ENCODE measurements around the gene HSD17B7. TPM values are rescaled to one million over a fixed set of nuclear protein-coding genes. Genes with fewer than 3 reads are reported as not detected.

The HSD17B7 gene
- total and polyA plus RNA-seq, 2 donors from 2014 or later: 10.8 to 12.8 TPM

DNA sequence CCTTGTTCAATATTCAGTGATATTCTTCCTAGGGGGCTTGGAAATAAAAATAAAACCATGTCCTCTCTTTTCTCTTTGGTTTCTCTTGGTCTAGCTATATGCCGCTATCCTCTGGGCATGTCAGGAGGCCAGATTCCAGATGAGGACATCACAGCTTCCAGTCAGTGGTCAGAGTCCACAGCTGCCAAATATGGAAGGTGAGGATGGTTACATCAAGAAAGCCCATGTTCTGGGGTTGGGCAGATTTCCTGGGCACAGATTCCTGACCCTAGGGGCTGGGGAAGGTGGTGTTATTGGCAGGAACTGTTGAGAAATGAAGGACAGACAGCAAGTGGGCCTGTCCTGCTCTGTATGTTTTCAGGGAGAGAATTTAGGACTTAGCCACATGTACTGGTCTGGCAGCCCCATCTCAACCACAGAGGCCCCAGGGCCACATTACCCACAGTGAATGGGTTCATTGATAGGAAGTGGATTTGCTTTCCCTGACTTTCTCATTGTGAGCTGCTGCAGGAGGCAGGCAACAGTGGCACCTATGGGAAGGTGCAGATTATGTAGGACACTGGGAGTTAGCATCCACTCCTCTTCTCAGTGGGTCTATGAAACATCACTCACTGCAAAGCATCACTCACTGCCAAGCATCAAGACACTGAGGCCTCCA, 37.4 kb upstream of the HSD17B7 start:
- TF ChIP-seq, protein P1, sequence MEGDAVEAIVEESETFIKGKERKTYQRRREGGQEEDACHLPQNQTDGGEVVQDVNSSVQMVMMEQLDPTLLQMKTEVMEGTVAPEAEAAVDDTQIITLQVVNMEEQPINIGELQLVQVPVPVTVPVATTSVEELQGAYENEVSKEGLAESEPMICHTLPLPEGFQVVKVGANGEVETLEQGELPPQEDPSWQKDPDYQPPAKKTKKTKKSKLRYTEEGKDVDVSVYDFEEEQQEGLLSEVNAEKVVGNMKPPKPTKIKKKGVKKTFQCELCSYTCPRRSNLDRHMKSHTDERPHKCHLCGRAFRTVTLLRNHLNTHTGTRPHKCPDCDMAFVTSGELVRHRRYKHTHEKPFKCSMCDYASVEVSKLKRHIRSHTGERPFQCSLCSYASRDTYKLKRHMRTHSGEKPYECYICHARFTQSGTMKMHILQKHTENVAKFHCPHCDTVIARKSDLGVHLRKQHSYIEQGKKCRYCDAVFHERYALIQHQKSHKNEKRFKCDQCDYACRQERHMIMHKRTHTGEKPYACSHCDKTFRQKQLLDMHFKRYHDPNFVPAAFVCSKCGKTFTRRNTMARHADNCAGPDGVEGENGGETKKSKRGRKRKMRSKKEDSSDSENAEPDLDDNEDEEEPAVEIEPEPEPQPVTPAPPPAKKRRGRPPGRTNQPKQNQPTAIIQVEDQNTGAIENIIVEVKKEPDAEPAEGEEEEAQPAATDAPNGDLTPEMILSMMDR (IDR thresholded peaks at IDR 0.05; ENCODE audit: borderline replicate concordance, extremely low read depth, insufficient read depth): peak; percentile 15
- intact Hi-C loops (cut with DNase I): no loop called here
- H3K4me1 ChIP-seq (ENCODE audit: control insufficient read depth in 2 of 3, insufficient read depth in 2 of 3, low read depth in 1 of 3, low read length in 3 of 3): no peaks in the 10 kb centered on the region
- H3K4me3 ChIP-seq (ENCODE audit: low read length in 3 of 3): no peak overlapping the region
- no peak overlapping the region for H3K9ac ChIP-seq (ENCODE audit: low read length in 3 of 3)
- H3K36me3 ChIP-seq (ENCODE audit: control insufficient read depth in 2 of 3, insufficient read depth in 3 of 3, low read length in 3 of 3): peaks cover 0 to 2% (median 0%) of the 10 kb centered on the region in 3 donors
- H3K27me3 ChIP-seq (ENCODE audit: control insufficient read depth, insufficient read depth, low read length): no peaks in the 10 kb centered on the region
- H3K9me3 ChIP-seq (ENCODE audit: control insufficient read depth in 2 of 3, insufficient read depth in 1 of 3, low read length in 3 of 3): no peaks in the 10 kb centered on the region
- DNase-seq (no peak), FAIRE-seq (no peak)
- no peak overlapping the region for H3K27ac ChIP-seq (ENCODE audit: low read depth in 2 of 2, low read length in 2 of 2)

DNA sequence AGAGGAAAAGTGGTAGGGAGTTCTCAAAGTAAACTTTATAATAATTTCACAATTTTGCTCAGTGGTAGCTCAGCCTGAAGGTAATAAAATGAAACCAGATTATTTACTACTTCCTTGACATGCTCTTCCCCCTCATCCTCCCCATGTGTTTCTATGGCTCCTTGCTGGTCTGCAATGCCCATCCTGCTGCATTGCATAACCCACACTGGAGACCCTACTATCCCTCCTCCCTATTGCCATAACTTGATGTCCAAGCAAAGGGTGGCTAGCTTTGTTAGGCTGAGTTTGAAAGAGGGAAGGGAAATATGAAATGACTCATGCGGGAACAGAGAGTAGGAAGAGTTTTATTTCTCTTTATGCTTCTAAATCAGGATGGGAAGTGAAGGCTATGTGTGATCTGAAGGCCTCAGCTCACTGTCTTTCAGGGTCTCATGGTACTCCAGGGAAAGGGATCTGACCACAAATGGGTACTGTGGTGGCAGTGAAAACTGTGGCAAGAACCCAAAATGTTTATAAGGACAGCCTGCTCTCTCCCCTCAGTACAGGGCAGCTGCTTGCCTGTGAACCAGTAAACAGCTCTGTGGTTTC, 36.4 kb upstream of the HSD17B7 start:
- Histone ChIP-seq H3K27ac (ENCODE audit: low read depth in 2 of 2, low read length in 2 of 2) (no peak overlapping the region), H3K4me1 (ENCODE audit: control insufficient read depth in 2 of 3, insufficient read depth in 2 of 3, low read depth in 1 of 3, low read length in 3 of 3) (no peaks in the 10 kb centered on the region), H3K9me3 (ENCODE audit: control insufficient read depth in 2 of 3, insufficient read depth in 1 of 3, low read length in 3 of 3) (no peaks in the 10 kb centered on the region), H3K9ac (ENCODE audit: low read length in 3 of 3) (no peak overlapping the region), H3K27me3 (ENCODE audit: control insufficient read depth, insufficient read depth, low read length) (no peaks in the 10 kb centered on the region), H3K4me3 (ENCODE audit: low read length in 3 of 3) (no peak overlapping the region), H3K36me3 (ENCODE audit: control insufficient read depth in 2 of 3, insufficient read depth in 3 of 3, low read length in 3 of 3) (peaks cover 0 to 2% (median 0%) of the 10 kb centered on the region in 3 donors)
- no peak for FAIRE-seq
- intact Hi-C loops (cut with DNase I): no loop called here
- DNase-seq: no peak
- TF ChIP-seq, protein P1 (IDR thresholded peaks at IDR 0.05; ENCODE audit: borderline replicate concordance, extremely low read depth, insufficient read depth): no peak

DNA sequence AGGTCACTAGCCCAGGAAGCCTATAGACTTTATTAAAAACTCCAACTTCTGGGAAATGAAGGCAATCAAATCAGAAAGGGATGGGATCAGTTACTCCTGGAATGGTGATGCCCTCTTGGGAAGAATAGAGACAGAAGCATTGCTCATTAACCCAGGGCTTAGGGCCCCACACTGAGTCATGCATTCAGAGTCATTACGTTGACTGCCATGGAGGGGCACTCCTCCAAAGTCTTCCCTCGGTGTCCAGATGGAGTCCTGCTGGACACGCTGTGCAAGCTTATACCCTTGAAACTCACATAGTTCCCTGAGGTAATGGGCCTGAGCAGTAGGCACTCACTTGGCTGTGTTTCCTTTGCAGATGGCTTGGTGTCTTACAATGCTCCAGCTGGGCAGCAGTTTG, 35.2 kb upstream of the HSD17B7 start:
- no peak for DNase-seq
- H3K9me3 ChIP-seq (ENCODE audit: control insufficient read depth in 2 of 3, insufficient read depth in 1 of 3, low read length in 3 of 3): no peaks in the 10 kb centered on the region
- H3K36me3 ChIP-seq (ENCODE audit: control insufficient read depth in 2 of 3, insufficient read depth in 3 of 3, low read length in 3 of 3): peaks cover 0 to 2% (median 0%) of the 10 kb centered on the region in 3 donors
- no peak overlapping the region for H3K9ac ChIP-seq (ENCODE audit: low read length in 3 of 3)
- TF ChIP-seq, protein P1 (IDR thresholded peaks at IDR 0.05; ENCODE audit: borderline replicate concordance, extremely low read depth, insufficient read depth): no peak
- intact Hi-C loops (cut with DNase I): no loop called here
- H3K27me3 ChIP-seq (ENCODE audit: control insufficient read depth, insufficient read depth, low read length): no peaks in the 10 kb centered on the region
- FAIRE-seq: no peak
- no peak overlapping the region for H3K27ac ChIP-seq (ENCODE audit: low read depth in 2 of 2, low read length in 2 of 2)
- H3K4me1 ChIP-seq (ENCODE audit: control insufficient read depth in 2 of 3, insufficient read depth in 2 of 3, low read depth in 1 of 3, low read length in 3 of 3): no peaks in the 10 kb centered on the region
- no peak overlapping the region for H3K4me3 ChIP-seq (ENCODE audit: low read length in 3 of 3)

All from kidney (tissue), 14 donors.